Renal cortex interstitium (tissue), 15 donors: ENCODE data around the gene NUDT16L1. TPM values are rescaled to one million over a fixed set of nuclear protein-coding genes. Genes with fewer than 3 reads are reported as not detected.
"Not testable (repeated sequence)": the region's sequence is repeated elsewhere in the genome, so short reads cannot be mapped to it uniquely, and the experiment has no call there.

Experiments used
- DNase-seq, 11 donors: peaks; one replicate each; pipeline ENCODE4 v3.0.0-alpha.2; 2013; ENCODE audit warnings: low read depth in 9 of 11, low spot score in 4 of 11; ENCODE audit errors: extremely low read depth in 1 of 11
- long read RNA-seq, 16 experiments: transcript quantifications; one replicate each; lab custom pipeline, GENCODE V29; 2026
- polyA plus RNA-seq, 3 donors: library from polyadenylated mRNA; unstranded; fragments of 120-200 nt; gene quantifications; one replicate each; pipeline ENCODE4 v1.2.1, GENCODE V29; 2013; ENCODE audit not compliant: insufficient read length in 3 of 3

The NUDT16L1 gene
- polyA plus RNA-seq: 10 to 100 TPM; 33.9 to 53.0 (median 43.9) TPM
- long read RNA-seq, donor 1, transcript NUDT16L1-201 (3 exons, 1,349 nt): major isoform, 16 of 27 reads
- long read RNA-seq, donor 1, transcript NUDT16L1-204 (3 exons, 1,406 nt): minor isoform, 10 of 27 reads
- long read RNA-seq, donor 1, partial matches to known transcripts: 0 of 27 reads
- long read RNA-seq, donor 1, other reads (novel, unspliced or antisense): 0 of 27 reads
- long read RNA-seq, donor 2, transcript NUDT16L1-201 (3 exons, 1,349 nt): major isoform, 21 of 27 reads
- long read RNA-seq, donor 2, transcript NUDT16L1-204 (3 exons, 1,406 nt): minor isoform, 6 of 27 reads
- long read RNA-seq, donor 2, partial matches to known transcripts: 0 of 27 reads
- long read RNA-seq, donor 2, other reads (novel, unspliced or antisense): 0 of 27 reads
- long read RNA-seq, donor 3, transcript NUDT16L1-201 (3 exons, 1,349 nt): major isoform, 30 of 51 reads
- long read RNA-seq, donor 3, transcript NUDT16L1-204 (3 exons, 1,406 nt): minor isoform, 15 of 51 reads
- long read RNA-seq, donor 3, partial matches to known transcripts: 0 of 51 reads
- long read RNA-seq, donor 3, other reads (novel, unspliced or antisense): 0 of 51 reads
- long read RNA-seq, donor 4, transcript NUDT16L1-201 (3 exons, 1,349 nt): major isoform, 11 of 19 reads
- long read RNA-seq, donor 4, transcript NUDT16L1-204 (3 exons, 1,406 nt): minor isoform, 7 of 19 reads
- long read RNA-seq, donor 4, partial matches to known transcripts: 0 of 19 reads
- long read RNA-seq, donor 4, other reads (novel, unspliced or antisense): 0 of 19 reads
- long read RNA-seq, donor 5: 0 reads
- long read RNA-seq, donor 6, transcript NUDT16L1-201 (3 exons, 1,349 nt): major isoform, 21 of 29 reads
- long read RNA-seq, donor 6, partial matches to known transcripts: 0 of 29 reads
- long read RNA-seq, donor 6, other reads (novel, unspliced or antisense): 0 of 29 reads
- long read RNA-seq, donor 7, transcript NUDT16L1-201 (3 exons, 1,349 nt): major isoform, 36 of 41 reads
- long read RNA-seq, donor 7, partial matches to known transcripts: 0 of 41 reads
- long read RNA-seq, donor 7, other reads (novel, unspliced or antisense): 0 of 41 reads
- long read RNA-seq, donor 8: 0 reads
- long read RNA-seq, donor 9, transcript NUDT16L1-204 (3 exons, 1,406 nt): minor isoform, 5 of 30 reads
- long read RNA-seq, donor 9, transcript NUDT16L1-201 (3 exons, 1,349 nt): major isoform, 21 of 30 reads
- long read RNA-seq, donor 9, partial matches to known transcripts: 0 of 30 reads
- long read RNA-seq, donor 9, other reads (novel, unspliced or antisense): 0 of 30 reads
- long read RNA-seq, donor 10, transcript NUDT16L1-204 (3 exons, 1,406 nt): minor isoform, 5 of 47 reads
- long read RNA-seq, donor 10, transcript NUDT16L1-201 (3 exons, 1,349 nt): major isoform, 20 of 47 reads
- long read RNA-seq, donor 10, partial matches to known transcripts: 19 of 47 reads
- long read RNA-seq, donor 10, other reads (novel, unspliced or antisense): 0 of 47 reads
- long read RNA-seq, donor 11, transcript NUDT16L1-204 (3 exons, 1,406 nt): minor isoform, 7 of 22 reads
- long read RNA-seq, donor 11, transcript NUDT16L1-201 (3 exons, 1,349 nt): major isoform, 14 of 22 reads
- long read RNA-seq, donor 11, partial matches to known transcripts: 0 of 22 reads
- long read RNA-seq, donor 11, other reads (novel, unspliced or antisense): 0 of 22 reads
- long read RNA-seq, donor 12, transcript NUDT16L1-201 (3 exons, 1,349 nt): major isoform, 14 of 15 reads
- long read RNA-seq, donor 12, partial matches to known transcripts: 0 of 15 reads
- long read RNA-seq, donor 12, other reads (novel, unspliced or antisense): 0 of 15 reads
- long read RNA-seq, donor 13: 0 reads
- long read RNA-seq, donor 14, transcript NUDT16L1-201 (3 exons, 1,349 nt): major isoform, 29 of 37 reads
- long read RNA-seq, donor 14, transcript NUDT16L1-204 (3 exons, 1,406 nt): minor isoform, 7 of 37 reads
- long read RNA-seq, donor 14, partial matches to known transcripts: 0 of 37 reads
- long read RNA-seq, donor 14, other reads (novel, unspliced or antisense): 0 of 37 reads
- long read RNA-seq, donor 15, transcript NUDT16L1-201 (3 exons, 1,349 nt): major isoform, 12 of 13 reads
- long read RNA-seq, donor 15, partial matches to known transcripts: 0 of 13 reads
- long read RNA-seq, donor 15, other reads (novel, unspliced or antisense): 0 of 13 reads
- long read RNA-seq, donor 16, transcript NUDT16L1-204 (3 exons, 1,406 nt): minor isoform, 12 of 60 reads
- long read RNA-seq, donor 16, transcript NUDT16L1-201 (3 exons, 1,349 nt): major isoform, 47 of 60 reads
- long read RNA-seq, donor 16, partial matches to known transcripts: 0 of 60 reads
- long read RNA-seq, donor 16, other reads (novel, unspliced or antisense): 0 of 60 reads

DNA sequence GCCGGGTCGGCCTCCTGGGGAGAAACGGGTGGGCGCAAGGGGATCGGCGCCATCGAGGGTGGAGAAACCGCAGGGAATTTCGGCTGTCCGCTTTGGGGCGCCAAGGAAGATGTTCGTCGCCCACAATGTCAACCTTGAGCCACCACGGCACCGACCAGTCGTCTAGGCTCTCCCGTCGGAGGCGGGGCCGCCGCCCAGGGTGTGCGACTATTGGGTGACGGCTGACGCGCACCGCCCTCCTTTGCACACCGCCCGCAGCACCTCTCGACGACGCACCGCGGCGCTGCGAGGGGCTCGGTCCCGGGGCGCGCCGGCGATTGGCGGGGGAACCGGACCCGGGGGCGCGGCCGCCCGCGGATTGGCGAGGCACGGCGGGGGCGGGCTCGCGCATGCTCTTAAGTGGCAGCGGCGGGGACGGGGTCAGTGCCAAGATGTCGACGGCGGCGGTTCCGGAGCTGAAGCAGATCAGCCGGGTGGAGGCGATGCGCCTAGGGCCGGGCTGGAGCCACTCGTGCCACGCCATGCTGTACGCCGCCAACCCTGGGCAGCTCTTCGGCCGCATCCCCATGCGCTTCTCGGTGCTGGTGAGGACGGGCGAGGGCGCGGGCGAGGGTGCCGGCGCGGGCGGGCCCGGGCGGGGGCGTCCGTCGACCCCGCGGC is at the start of gene NUDT16L1:
Gene NUDT16L1 (plus strand): TSS at position 267 of the 660 bp plus-strand sequence. CDS start 165 bp downstream, at position 432.
- peak; percentile 81 to 97 (median 94) for DNase-seq

DNA sequence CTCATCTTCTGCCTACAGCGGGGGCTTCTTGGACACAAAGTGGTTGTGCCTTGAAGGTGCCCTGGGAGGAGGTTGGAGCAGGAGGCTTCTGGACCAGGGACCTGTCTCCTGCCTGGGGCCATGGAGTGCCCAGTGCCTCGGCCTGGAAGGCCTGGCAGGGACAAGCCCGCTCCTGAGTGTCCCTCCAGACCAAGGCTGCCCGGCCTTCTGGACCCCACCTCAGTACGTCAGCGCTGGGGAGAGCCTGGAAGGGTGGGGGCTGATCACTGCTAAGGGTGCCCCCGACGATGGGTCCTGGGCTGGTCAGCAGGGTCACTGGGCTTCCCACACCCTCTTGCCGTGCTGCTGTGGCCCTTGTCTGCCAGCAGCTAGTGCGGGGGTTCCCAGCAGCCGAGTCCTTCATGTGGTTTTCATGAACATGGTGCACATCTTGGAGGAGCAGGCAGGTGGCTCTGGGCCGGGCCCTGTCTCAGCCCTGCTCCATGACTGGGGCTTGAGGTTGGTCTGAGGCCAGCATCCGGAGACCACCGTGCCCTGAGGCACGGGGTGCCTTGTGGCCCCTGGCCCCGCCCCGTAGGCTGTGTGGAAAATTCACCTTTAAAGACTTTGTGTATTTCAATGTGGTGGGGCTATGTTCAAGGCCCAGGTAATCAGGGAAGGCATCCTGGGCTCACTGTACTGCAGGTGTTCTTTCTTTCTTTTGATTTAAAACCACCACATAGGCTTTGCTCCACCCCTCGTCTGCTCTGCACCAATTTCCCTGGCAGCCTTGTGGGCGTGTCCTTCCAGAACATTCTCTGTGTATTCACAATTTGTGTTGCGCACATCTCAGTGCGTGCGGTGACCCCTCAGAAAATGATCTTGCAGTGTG is 46.4 kb upstream of the NUDT16L1 start:
- no peak for DNase-seq

DNA sequence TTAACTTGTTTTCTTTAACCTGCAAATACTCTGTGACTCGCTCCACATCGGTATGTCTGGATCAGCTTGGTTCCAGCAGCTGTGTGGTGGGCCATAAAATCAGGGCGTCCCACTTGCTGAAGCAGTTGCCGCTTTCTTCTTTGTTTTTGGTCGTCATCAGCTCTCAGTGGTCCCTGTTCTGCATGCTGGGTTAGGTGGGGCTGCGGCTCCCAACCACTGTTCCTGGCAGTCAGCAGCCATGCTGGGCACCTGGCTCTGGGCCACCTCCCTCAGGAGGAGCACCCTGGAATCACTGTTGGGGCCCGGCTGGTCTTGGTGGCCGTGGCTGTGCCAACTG is 45.8 kb upstream of the NUDT16L1 start:
- DNase-seq: no peak

DNA sequence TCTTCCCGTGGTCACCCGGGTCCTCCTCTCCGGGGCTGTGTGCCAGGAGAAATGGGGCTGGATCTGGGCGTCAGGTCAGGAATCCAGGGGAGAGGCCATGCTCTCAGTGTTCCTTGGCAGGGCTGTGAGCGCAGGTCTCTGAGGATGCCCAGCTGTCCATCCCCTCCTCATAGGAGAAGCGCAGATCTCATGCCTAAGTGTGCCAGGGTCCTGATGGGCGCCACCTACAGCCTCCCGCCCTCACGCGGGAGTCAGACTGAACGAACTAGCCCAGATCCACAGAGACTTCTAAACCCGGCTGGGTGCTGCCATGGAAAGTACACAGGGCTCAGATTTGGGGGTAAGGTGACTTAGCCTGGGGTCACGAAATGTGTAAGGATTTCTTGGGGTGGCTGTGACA is 44.4 kb upstream of the NUDT16L1 start:
- no peak for DNase-seq

DNA sequence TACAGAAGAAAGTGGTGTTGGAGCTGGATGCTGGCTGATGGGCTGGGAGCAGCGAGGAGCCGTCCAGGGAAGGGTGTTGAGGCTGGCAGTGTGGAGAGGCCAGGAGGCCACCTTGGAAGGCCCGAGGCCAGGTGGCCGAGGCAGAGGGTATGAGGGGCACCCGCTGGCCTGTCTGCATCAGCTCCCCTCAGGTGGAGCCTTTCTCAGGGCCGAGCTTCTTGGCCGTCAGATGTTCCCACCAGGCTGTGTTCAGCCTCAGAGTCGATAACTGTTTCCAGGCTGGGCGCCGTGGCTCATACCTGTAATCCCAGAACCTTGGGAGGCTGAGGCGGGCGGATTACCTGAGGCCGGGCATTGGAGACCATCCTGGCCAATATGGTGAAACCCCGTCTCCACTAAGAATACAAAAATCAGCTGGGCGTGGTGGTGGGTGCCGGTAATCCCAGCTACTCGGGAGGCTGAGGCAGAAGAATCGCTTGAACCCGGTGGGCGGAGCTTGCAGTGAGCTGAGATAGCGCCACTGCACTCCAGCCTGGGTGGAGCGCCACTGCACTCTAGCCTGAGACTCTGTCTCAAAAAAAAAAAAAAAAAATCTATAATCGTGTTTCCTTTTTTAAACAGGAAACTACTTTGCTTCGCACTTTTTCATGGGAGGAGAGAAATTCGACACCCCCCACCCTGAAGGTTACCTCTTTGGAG is 43.5 kb upstream of the NUDT16L1 start:
- DNase-seq: no peak

DNA sequence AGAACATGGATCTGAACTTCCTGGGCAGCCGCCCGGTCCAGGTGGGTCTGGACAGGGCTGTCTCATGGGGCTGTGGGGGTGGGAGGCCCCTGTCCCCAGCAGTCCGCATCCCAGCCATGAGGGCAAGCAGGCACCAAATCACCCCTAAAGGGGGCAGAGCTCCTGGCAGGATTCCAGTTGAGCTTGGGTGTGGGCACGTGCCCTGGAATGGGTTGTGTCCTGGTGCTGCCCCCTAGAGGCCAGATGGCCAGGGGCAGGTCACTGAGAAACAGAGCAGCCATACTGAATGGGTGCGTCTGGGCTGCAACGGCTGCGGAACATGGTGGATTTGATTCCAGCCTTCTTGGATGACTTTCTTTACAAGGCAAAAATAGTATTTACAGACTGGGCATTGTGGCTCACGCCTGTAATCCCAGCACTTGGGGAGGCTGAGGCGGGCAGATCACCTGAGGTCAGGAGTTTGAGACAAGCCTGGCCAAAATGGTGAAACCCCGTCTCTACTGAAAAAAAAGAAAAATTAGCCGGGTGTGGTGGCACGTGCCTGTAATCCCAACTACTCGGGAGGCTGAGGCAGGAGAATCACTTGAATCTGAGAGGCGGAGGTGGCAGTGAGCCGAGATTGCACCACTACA is 42.8 kb upstream of the NUDT16L1 start:
- not testable (repeated sequence) for DNase-seq

DNA sequence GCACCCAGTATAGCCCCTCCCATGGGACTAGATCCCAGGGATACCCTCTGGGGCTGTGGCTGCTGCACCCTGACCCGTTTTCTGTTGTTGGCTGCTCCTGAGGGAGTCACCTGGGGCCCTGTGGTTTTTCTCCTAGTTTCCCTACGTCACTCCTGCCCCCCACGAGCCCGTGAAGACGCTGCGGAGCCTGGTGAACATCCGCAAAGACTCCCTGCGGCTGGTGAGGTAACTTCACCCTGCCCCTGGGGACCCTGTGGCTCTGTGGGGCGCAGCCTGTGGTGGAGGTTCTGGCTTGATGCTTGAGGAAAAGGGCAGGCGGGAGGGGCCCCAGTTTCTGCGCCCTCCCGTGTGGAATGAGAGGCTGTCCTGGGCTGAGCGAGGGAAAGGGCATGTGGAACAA is 41.5 kb upstream of the NUDT16L1 start:
- no peak for DNase-seq

DNA sequence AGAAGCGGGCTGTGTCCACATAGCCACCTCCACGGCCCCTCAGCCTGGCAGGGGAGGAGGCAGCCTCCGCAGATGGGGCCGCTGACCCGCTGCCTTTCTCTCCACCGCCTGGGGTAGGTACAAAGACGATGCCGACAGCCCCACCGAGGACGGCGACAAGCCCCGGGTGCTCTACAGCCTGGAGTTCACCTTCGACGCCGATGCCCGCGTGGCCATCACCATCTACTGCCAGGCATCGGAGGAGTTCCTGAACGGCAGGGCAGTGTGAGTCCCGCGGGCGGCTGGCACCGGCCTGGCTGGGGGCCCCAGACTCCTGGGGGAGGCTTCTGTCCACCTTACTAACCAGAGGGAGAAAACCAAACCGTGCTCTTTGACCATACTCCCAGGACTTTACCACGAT is 40.8 kb upstream of the NUDT16L1 start:
- no peak for DNase-seq

DNA sequence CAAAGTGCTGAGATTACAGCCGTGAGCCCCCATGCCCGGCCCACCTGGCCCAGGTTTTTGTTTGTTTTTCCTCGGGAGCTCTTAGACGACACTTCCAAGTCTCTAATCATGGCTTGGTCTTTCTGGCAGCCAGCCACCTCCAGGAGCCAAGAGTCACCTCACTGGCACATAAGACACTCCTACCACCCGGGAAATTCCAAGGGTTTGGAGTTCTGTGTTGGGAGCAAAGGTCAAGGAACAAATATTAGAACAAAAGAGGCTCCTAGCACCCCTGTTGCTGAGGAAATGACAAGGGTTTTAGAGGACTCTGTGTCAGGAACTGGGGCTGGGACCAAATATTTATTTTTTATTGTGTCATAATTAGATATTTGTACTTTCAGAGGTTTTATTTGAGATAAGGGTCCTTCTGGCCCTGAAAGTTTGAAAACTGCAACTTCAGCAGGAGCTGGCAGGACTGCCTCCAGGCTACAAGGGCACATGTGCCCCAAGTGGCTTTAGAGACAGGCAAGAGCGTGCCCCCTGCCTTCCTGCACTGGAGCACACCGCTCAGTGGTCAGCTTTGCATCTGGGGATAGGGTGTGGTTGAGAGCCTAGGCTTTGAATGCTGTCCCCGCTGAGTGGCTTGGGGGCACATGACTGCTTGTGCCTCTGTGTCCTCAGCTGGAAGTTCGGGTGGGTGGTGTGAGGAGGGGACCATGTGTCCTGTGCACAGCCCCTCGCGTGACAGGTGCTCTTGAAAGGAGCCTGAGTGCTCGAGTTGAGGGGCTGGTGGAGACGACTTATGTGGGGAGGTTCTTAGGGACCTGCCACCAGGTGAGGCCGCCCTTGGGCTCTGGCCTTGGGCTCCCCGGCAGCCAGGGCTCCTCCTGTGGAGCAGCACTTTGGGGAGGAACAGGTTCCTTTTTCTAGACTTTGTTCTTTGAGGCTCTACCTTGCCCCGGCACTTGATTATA is 39.1 kb upstream of the NUDT16L1 start:
- DNase-seq: no peak

DNA sequence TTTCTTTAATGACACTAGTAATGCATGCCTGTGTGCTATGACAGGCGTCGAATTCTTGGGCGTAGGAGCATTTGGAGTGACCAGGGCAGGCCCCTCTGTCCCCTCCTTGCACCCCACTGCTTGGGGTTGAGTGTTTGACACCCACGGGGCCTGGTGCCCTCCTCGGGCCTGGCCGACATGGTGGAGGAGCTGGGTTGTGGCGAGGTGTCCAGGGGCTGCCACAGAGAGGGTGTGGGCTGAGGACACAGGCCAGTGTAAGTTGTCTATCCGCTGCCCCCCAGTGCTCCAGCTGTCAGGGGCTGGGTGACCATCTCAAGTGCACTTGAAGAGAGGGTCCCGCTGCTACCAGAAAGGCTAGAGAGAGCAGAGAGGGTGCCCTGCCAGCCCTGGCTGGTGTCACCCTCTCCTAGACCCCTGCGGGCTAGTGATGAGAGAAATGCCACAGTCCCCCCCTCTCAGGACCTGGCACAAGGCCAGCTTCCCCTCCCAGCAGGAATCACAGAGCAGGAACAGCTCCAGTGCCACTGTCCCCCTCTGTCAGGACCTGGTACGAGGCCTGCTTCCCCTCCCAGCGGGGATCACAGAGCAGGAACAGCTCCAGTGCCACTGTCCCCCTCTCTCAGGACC is 38.3 kb upstream of the NUDT16L1 start:
- no peak for DNase-seq

DNA sequence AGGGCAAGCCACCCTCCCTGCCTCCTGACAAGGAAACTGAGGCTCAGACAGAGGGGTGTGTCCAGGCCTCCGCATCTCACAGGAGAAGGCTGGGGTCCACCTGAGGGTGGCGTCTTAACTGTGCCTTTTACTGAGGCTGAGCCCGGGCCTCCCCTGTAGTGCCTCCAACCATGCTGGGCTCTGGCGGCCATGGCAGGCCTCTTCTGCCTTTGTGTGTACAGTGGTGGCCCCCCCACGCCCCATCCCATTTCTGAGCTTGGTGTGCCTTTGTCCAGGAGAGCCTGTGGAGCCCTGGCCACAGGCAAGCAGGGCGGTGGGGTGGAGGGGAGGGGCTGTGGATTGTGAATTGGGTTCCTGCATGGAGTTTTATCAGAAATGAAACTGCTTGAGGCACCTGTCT is 37.6 kb upstream of the NUDT16L1 start:
- no peak for DNase-seq

DNA sequence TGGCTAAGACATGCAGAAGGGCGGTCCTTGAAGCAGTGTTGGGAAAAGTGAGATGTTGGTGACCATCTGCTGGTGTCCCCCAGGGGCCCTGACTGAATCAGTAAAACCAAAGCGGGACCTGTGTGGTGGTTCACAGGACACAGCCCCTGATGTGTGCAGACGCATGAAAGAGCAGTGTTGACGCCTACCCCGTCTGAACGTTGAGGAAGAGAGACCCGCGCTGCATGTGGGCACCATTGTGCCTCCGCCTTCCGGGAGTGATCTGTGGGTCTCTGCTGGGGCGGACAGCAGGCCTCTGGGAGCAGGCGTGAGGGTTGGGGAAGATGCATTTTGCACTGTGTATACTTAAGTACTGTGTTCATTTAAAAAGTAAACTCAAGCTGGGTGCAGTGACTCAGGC is 37.1 kb upstream of the NUDT16L1 start:
- no peak for DNase-seq
